HCT116 (cell line): Measurements from ENCODE around the gene TPRG1L. TPM values are rescaled to one million over a fixed set of nuclear protein-coding genes. Genes with fewer than 3 reads are reported as not detected.

Experiments
- ATAC-seq: fragments of 200-7000 bp; cut with Tn5 transposase; 2 replicates; pipeline ENCODE4 v1.9.1; 2020; ENCODE audit warnings: mild to moderate bottlenecking, moderate library complexity
- BruUV-seq: library from RNA; stranded (reverse); fragments of 400-500 nt; replicated peaks from 2 replicates; lab custom pipeline; 2021; lab: Mats Ljungman, UMichigan
- CTCF ChIA-PET: fragments of 300-600 bp; sonication (Branson Sonifier 250); formaldehyde crosslinking; loops from one replicate; lab custom pipeline; 2021; ENCODE audit warnings: antibody characterized with exemption; lab: Charles Lee
- POLR2A ChIA-PET: fragments of 300-600, 350-600 bp; sonication (Branson Sonifier 250); formaldehyde crosslinking; loops from one replicate; lab custom pipeline; 2021; ENCODE audit warnings: antibody characterized with exemption; lab: Charles Lee
- RAD21 ChIA-PET, 2 experiments: fragments of 300-600 bp; sonication (Branson Sonifier 250); formaldehyde crosslinking; loops; one replicate each; lab custom pipeline; 2023; ENCODE audit warnings: low total read pairs in 2 of 2; ENCODE audit not compliant: uncharacterized antibody in 2 of 2, unreplicated experiment in 2 of 2, low non-redundant PET in 1 of 2; lab: Charles Lee
- DNase-seq: peaks from one replicate; pipeline ENCODE4 v3.0.0-alpha.2; 2010; ENCODE audit warnings: low read depth, low spot score
- H2AFZ ChIP-seq: fragments of 200-600 bp; shearing (Covaris generic), sonication (generic); 2 replicates; pipeline ENCODE4 v1.6.1; 2017; ENCODE audit warnings: low read depth, mixed run types, mixed read lengths, antibody characterized with exemption, low read length; ENCODE audit not compliant: poor library complexity, severe bottlenecking
- H3K27ac ChIP-seq: 2 replicates; pipeline ENCODE4 v1.5.1; 2012; ENCODE audit warnings: low read depth, low read length
- H3K27me3 ChIP-seq: fragments of 200-600 bp; sonication (generic); 2 replicates; pipeline ENCODE4 v1.6.1; 2016; ENCODE audit warnings: mixed run types, low read length, mixed read lengths; ENCODE audit not compliant: insufficient read depth
- H3K36me3 ChIP-seq, 2 experiments: fragments of 200-500 bp in 1 of 2; fragments of 200-600 bp in 1 of 2; sonication (Bioruptor generic) in 1 of 2; sonication (generic) in 1 of 2; 2 replicates each; pipeline versions ENCODE4 v1.5.1 to v1.6.1; 2014 to 2016; ENCODE audit warnings: low read length in 2 of 2, inconsistent platforms in 1 of 2, mixed read lengths in 1 of 2, mixed run types in 1 of 2; ENCODE audit not compliant: insufficient read depth in 2 of 2, control insufficient read depth in 1 of 2
- H3K4me1 ChIP-seq, 2 experiments: fragments of 200-600 bp in 1 of 2; sonication (generic) in 1 of 2; 2 replicates each; pipeline versions ENCODE4 v1.5.1 to v1.6.1; 2012 to 2017; ENCODE audit warnings: low read length in 2 of 2, inconsistent platforms in 1 of 2, mild to moderate bottlenecking in 1 of 2, mixed read lengths in 1 of 2, mixed run types in 1 of 2, moderate library complexity in 1 of 2; ENCODE audit not compliant: insufficient read depth in 2 of 2, control insufficient read depth in 1 of 2
- H3K4me2 ChIP-seq: fragments of 200-600 bp; sonication (generic); 2 replicates; pipeline ENCODE4 v1.6.1; 2017; ENCODE audit warnings: mixed run types, low read length, mixed read lengths
- H3K4me3 ChIP-seq, 2 experiments: fragments of 200-600 bp in 1 of 2; sonication (generic) in 1 of 2; replicated peaks in 1 of 2; 2 replicates each; pipeline ENCODE4 v1.5.1; 2011 to 2016; ENCODE audit warnings: low read length in 2 of 2, control low read depth in 1 of 2, low read depth in 1 of 2, mild to moderate bottlenecking in 1 of 2, mixed read lengths in 1 of 2, mixed run types in 1 of 2
- H3K79me2 ChIP-seq: fragments of 200-600 bp; sonication (generic); 2 replicates; pipeline ENCODE4 v1.6.1; 2017; ENCODE audit warnings: mild to moderate bottlenecking, mixed run types, low read length, moderate library complexity, mixed read lengths; ENCODE audit not compliant: insufficient read depth
- H3K9ac ChIP-seq: fragments of 200-600 bp; sonication (generic); 2 replicates; pipeline ENCODE4 v1.6.1; 2016; ENCODE audit warnings: low read length, mixed read lengths
- H3K9me2 ChIP-seq: fragments of 200-600 bp; sonication (generic), shearing (Covaris generic); 2 replicates; pipeline ENCODE4 v1.6.1; 2017; ENCODE audit warnings: mixed run types, mild to moderate bottlenecking, moderate library complexity; ENCODE audit not compliant: insufficient read depth
- H3K9me3 ChIP-seq, 2 experiments: fragments of 200-500 bp in 1 of 2; fragments of 200-600 bp in 1 of 2; sonication (Bioruptor generic) in 1 of 2; sonication (generic) in 1 of 2; 2 replicates each; pipeline ENCODE4 v1.6.1; 2014 to 2017; ENCODE audit warnings: low read length in 2 of 2, mixed read lengths in 2 of 2, inconsistent platforms in 1 of 2, low read depth in 1 of 2, mild to moderate bottlenecking in 1 of 2, mixed run types in 1 of 2, moderate library complexity in 1 of 2; ENCODE audit not compliant: control insufficient read depth in 1 of 2, insufficient read depth in 1 of 2
- H4K20me1 ChIP-seq: fragments of 200-600 bp; sonication (generic), shearing (Covaris generic); 2 replicates; pipeline ENCODE4 v1.6.1; 2017; ENCODE audit warnings: mixed run types, mild to moderate bottlenecking, moderate library complexity; ENCODE audit not compliant: insufficient read depth
- CBX3 ChIP-seq: IDR thresholded peaks from 2 replicates; pipeline ENCODE4 v1.6.1; 2012; ENCODE audit warnings: low read depth
- CEBPB ChIP-seq: IDR thresholded peaks from 2 replicates; pipeline ENCODE4 v1.6.1; 2012; ENCODE audit warnings: low read depth
- EZH2phosphoT487 ChIP-seq: fragments of 200-600 bp; IDR thresholded peaks from 2 replicates; pipeline ENCODE4 v1.6.1; 2018; ENCODE audit warnings: antibody characterized with exemption, borderline replicate concordance
- FOSL1 ChIP-seq: IDR thresholded peaks from 2 replicates; pipeline ENCODE4 v1.6.1; 2012; ENCODE audit warnings: low read depth
- RAD21 ChIP-seq: IDR thresholded peaks from 2 replicates; pipeline ENCODE4 v1.6.1; 2012; ENCODE audit warnings: low read depth, mild to moderate bottlenecking
- SIN3A ChIP-seq: IDR thresholded peaks from 2 replicates; pipeline ENCODE4 v1.6.1; 2012; ENCODE audit warnings: low read depth
- SP1 ChIP-seq: IDR thresholded peaks from 2 replicates; pipeline ENCODE4 v1.6.1; 2012; ENCODE audit warnings: low read depth
- TCF7L2 ChIP-seq: IDR thresholded peaks from 2 replicates; pipeline ENCODE4 v1.7.0; 2011; ENCODE audit warnings: borderline replicate concordance, inconsistent platforms; ENCODE audit not compliant: insufficient read depth, insufficient read length; ENCODE audit errors: extremely low read depth
- ZFX ChIP-seq: fragments of 450-650 bp; IDR thresholded peaks from 2 replicates; pipeline ENCODE4 v1.6.1; 2017
- intact Hi-C: fragments of 100-400 bp; cut with micrococcal nuclease; formaldehyde crosslinking; loops from 2 replicates; pipeline ENCODE4 v1.10.0; 2022
- total RNA-seq: library from RNA; stranded (reverse); gene quantifications from one replicate; pipeline ENCODE4 v1.2.1, GENCODE V29; 2021; ENCODE audit not compliant: unreplicated experiment
- TF ChIP-seq, protein P1 (sequence below): IDR thresholded peaks from 2 replicates; pipeline ENCODE4 v1.6.1; 2012
- TF ChIP-seq, protein P2 (sequence below), 3 experiments: fragments of 200-600 bp in 1 of 3; sonication (generic) in 1 of 3; IDR thresholded peaks in 2 of 3; conservative IDR thresholded peaks in 1 of 3; 2 replicates each; pipeline ENCODE4 v1.5.1; 2012 to 2017; ENCODE audit warnings: low read depth in 2 of 3, low read length in 2 of 3, antibody characterized with exemption in 1 of 3, borderline replicate concordance in 1 of 3, control low read depth in 1 of 3, mild to moderate bottlenecking in 1 of 3, mixed read lengths in 1 of 3, mixed run types in 1 of 3, moderate library complexity in 1 of 3; ENCODE audit not compliant: insufficient read depth in 1 of 3

Gene TPRG1L
- total RNA-seq, 1 experiment from 2014 or later = 25.6 TPM

DNA sequence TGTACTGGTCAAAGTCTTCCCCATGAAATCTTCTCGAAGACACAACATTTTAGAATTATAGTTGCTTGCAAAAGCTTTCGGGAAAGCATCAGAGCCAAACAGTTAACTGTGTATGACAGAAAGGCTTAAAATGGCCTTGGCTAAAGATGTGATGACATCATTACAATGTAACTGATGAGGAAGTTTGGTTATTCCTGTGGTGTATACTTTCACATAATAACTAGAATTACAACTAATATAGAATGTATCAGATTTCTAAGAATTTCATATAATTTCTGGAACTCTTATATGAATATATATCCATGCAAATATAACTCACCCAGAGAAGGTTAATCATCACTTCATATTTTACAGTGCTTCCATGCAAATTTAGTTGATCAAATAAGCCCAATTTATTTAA is 35.9 kb downstream of the TPRG1L start (continued):
- TF ChIP-seq CEBPB = no peak
- no peak for TF ChIP-seq RAD21
- TF ChIP-seq, protein P1, sequence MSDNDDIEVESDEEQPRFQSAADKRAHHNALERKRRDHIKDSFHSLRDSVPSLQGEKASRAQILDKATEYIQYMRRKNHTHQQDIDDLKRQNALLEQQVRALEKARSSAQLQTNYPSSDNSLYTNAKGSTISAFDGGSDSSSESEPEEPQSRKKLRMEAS = no peak
- TF ChIP-seq, all 23 proteins: peak for 0

DNA sequence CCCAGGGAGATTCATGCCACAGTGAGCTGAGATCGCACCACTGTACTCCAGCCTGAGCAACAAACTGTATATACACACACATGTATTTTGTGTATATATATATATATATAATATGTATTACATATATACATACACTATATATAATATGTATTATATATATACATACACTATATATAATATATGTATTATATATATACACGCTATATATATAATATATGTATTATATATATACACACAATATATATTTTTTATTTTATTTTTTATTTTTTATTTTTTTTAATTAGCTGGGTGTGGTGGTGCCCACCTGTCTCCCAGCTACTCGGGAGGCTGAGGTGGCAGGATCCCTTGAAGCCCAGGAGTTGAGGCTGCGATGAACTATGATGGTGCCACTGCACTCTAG is 36.8 kb downstream of the TPRG1L start:
- H3K79me2 ChIP-seq = peaks cover 80% of the 10 kb centered on the region
- RAD21 ChIA-PET = no interaction called here
- TF ChIP-seq TCF7L2 = no peak
- TF ChIP-seq, all 23 proteins: peak for 0
- H3K4me3 ChIP-seq = no peak overlapping the region
- no peak for ATAC-seq
- no peaks in the 10 kb centered on the region for H3K9me3 ChIP-seq
- no TSS peak for BruUV-seq
- no peaks in the 10 kb centered on the region for H3K9me2 ChIP-seq
- CTCF ChIA-PET = no interaction called here
- no peaks in the 10 kb centered on the region for H3K36me3 ChIP-seq
- H3K27ac ChIP-seq = no peak overlapping the region
- no peak overlapping the region for H3K4me2 ChIP-seq
- H4K20me1 ChIP-seq = peaks cover 5% of the 10 kb centered on the region; the same call in 1 of the 2 replicates
- no peaks in the 10 kb centered on the region for H3K27me3 ChIP-seq
- POLR2A ChIA-PET = interaction anchor here (0.9 kb wide), 1 partner anchor 8 kb away, joined by 4 read pairs; no protein-coding TSS in a partner anchor
- no peak for DNase-seq
- H3K4me1 ChIP-seq = peaks cover 0 to 6% of the 10 kb centered on the region in 2 experiments; a peak in 1 of 4 replicates
- intact Hi-C loops = no loop called here
- no peak overlapping the region for H3K9ac ChIP-seq
- H2AFZ ChIP-seq = no peak overlapping the region

DNA sequence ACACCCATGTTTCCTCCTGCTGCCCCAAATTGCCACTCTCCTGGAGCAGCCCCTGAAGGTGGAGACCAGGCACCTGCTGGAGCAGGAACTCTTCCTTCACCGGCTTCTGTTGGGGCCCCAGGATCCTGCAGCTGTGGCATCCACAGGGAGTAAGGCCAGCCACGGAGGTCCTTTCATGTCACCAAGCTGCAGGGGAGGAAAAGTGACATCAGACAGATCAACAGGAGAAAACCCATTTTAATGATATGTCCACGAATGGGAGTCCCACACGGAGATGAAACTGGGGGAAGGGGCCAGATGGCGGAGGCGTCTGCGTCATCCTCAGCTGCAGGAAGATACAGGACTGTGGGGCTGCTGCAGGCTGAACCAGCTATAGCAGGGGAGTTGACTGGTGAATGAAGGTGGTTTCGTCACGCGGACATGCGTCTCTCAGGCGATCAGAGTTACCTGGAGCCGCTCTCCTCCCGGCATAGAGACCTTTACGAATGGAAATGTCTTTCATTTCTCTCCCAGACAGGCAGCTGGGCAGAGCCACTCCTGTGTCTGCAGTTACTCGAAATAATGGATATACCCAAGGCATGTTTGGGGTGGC is 37.4 kb downstream of the TPRG1L start:
- peaks cover 0 to 6% of the 10 kb centered on the region in 2 experiments; a peak in 1 of 4 replicates for H3K4me1 ChIP-seq
- CTCF ChIA-PET = no interaction called here
- intact Hi-C loops = no loop called here

More for the DNA sequence above, 37.4 kb downstream of the TPRG1L start:
- DNase-seq (no peak), ATAC-seq (no peak)
- Histone ChIP-seq H3K9me3 (no peaks in the 10 kb centered on the region), H3K4me3 (no peak overlapping the region), H3K27me3 (no peaks in the 10 kb centered on the region), H2AFZ (no peak overlapping the region), H4K20me1 (peaks cover 5% of the 10 kb centered on the region; the same call in 1 of the 2 replicates), H3K4me2 (no peak overlapping the region), H3K36me3 (no peaks in the 10 kb centered on the region), H3K79me2 (peaks cover 75% of the 10 kb centered on the region), H3K9me2 (no peaks in the 10 kb centered on the region), H3K27ac (no peak overlapping the region), H3K9ac (no peak overlapping the region)
- ChIA-PET POLR2A (interaction anchor here (0.9 kb wide), 1 partner anchor 9 kb away, joined by 4 read pairs; no protein-coding TSS in a partner anchor), RAD21 (no interaction called here)
- TF ChIP-seq ZFX = no peak
- TF ChIP-seq CBX3 = no peak
- TF ChIP-seq FOSL1 = no peak
- TF ChIP-seq EZH2phosphoT487 = no peak
- TF ChIP-seq, protein P2, sequence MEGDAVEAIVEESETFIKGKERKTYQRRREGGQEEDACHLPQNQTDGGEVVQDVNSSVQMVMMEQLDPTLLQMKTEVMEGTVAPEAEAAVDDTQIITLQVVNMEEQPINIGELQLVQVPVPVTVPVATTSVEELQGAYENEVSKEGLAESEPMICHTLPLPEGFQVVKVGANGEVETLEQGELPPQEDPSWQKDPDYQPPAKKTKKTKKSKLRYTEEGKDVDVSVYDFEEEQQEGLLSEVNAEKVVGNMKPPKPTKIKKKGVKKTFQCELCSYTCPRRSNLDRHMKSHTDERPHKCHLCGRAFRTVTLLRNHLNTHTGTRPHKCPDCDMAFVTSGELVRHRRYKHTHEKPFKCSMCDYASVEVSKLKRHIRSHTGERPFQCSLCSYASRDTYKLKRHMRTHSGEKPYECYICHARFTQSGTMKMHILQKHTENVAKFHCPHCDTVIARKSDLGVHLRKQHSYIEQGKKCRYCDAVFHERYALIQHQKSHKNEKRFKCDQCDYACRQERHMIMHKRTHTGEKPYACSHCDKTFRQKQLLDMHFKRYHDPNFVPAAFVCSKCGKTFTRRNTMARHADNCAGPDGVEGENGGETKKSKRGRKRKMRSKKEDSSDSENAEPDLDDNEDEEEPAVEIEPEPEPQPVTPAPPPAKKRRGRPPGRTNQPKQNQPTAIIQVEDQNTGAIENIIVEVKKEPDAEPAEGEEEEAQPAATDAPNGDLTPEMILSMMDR (IDR thresholded peaks at IDR 0.05 in 2 of 3, conservative IDR thresholded peaks at IDR 0.05 in 1 of 3; ENCODE audit: borderline replicate concordance in 1 of 3, insufficient read depth in 1 of 3, low read depth in 2 of 3, low read length in 2 of 3) = no peak
- TF ChIP-seq, protein P1 = no peak
- TF ChIP-seq SP1 = no peak
- no peak for TF ChIP-seq SIN3A
- no TSS peak for BruUV-seq
